LNCaP clone FGC (cell line): Measurements from ENCODE around the gene FCAMR.
A peak's percentile ranks its signal among the peaks of the same experiment; 100 is the strongest.

Source experiments
- DNase-seq: peaks from one replicate; pipeline ENCODE4 v3.0.0-alpha.2; 2011; ENCODE audit warnings: low read depth
- H3K4me3 ChIP-seq: 2 replicates; pipeline ENCODE4 v1.5.1; 2011; ENCODE audit warnings: mild to moderate bottlenecking, low read depth, low read length, control low read depth
- TF ChIP-seq, protein P1 (sequence below): IDR thresholded peaks from 2 replicates; pipeline ENCODE4 v1.5.1; 2012; ENCODE audit warnings: mild to moderate bottlenecking; ENCODE audit not compliant: control insufficient read depth, insufficient read depth; ENCODE audit errors: extremely low read depth

FCAMR gene

DNA sequence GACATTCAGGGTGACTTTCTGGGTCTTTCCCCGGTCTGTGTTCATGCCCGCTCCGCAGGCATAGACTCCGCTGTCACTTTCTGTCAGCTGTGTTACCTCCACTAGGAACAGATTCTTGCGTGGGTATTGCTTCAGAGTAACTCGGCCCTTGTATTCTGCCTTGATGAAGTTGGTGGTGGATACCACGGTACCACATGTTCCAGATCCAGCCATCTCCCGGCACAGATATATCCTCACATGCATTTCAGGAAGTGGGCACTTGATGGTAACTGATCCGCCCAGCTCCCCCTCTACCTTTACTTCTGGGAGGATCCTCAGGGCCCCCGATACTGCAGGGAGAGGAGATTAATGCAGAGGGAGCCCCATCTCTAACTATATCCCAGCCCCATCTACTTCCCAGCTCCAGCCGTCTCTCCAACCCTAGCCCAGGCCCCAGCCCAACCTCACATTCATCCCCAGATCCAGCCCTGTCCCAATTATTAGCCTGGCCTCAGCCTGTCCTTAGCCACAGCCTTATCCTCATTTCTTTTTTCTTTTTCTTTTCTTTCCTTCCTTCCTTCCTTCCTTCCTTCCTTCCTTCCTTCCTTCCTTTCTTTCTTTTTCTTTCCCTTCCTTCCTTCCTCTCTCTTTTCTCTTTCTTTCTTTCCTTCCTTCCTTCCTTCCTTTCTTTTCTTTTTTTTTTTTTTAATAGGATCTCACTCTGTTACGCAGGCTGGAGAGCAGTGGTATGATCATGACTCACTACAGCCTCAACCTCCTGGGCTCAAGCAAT lies 56.3 kb downstream of the FCAMR start:
- TF ChIP-seq, protein P1, sequence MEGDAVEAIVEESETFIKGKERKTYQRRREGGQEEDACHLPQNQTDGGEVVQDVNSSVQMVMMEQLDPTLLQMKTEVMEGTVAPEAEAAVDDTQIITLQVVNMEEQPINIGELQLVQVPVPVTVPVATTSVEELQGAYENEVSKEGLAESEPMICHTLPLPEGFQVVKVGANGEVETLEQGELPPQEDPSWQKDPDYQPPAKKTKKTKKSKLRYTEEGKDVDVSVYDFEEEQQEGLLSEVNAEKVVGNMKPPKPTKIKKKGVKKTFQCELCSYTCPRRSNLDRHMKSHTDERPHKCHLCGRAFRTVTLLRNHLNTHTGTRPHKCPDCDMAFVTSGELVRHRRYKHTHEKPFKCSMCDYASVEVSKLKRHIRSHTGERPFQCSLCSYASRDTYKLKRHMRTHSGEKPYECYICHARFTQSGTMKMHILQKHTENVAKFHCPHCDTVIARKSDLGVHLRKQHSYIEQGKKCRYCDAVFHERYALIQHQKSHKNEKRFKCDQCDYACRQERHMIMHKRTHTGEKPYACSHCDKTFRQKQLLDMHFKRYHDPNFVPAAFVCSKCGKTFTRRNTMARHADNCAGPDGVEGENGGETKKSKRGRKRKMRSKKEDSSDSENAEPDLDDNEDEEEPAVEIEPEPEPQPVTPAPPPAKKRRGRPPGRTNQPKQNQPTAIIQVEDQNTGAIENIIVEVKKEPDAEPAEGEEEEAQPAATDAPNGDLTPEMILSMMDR, result no peak
- no peak for DNase-seq
- no peak overlapping the region for H3K4me3 ChIP-seq

DNA sequence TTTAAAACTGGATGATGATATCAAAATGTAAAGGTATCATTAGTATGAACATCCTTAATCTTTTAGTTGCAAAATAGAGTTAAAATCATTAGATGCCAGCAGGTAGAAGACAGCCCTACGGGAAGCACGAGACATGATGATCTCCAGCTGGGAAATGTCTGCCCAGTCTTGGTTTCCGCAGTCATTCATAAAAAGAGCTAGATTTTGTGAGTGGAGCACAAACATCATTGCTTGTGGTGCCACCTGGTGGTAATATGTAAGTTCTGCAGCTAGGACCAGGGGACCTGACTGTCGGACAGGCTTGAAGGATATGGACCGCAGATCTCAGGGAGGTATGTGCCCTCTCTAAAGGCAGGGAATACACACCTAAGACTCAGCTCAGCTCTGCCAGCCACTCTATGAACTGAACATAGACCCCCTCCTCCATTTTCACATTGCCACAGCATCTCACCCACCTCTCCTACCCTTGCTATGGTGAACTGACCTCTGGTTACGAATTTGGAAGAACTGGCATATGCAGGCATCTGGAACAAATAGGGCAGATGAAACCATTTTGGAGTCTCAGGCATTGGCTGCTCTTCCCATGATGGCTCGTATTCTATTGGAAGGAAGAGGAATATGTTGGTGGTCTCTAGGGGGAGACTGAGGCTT lies 57.7 kb downstream of the FCAMR start:
- TF ChIP-seq, protein P1, result peak; percentile 96
- H3K4me3 ChIP-seq, result no peak overlapping the region
- peak; percentile 60 for DNase-seq

DNA sequence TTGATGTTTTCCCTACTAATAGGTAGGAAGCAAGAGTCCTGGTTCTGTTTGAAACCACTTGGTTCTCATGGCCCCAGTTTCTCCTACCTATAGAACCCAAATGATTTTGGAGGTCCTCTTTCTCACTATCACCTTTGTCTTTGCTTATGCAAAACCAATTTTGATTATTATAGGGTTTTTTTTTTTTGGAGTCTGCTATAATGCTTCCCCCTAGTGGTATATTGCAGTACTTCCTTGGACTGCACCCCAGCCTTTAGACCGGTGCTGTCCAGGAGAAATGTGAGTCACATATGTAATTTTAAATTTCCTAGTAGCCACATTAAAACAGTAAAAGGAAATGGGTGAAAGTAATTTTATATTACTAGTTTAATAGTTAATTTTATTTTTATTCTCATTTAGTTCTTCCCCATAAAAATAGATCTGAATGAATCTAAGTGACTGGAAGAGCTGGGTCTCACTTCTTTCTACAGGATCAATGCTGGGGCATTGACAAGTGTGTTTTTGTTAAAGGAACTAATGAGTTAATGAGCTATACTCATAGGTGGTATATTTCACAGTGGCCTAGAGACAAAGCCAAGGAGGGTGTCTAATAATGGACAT lies 59.1 kb downstream of the FCAMR start:
- no peak for DNase-seq
- no peak overlapping the region for H3K4me3 ChIP-seq
- TF ChIP-seq, protein P1, result peak; percentile 63

- no peak for DNase-seq
- TF ChIP-seq, protein P1, result no peak
These were observed 60.4 kb downstream of the FCAMR start for GRCh38 chr1:206909883-206910318.

DNA sequence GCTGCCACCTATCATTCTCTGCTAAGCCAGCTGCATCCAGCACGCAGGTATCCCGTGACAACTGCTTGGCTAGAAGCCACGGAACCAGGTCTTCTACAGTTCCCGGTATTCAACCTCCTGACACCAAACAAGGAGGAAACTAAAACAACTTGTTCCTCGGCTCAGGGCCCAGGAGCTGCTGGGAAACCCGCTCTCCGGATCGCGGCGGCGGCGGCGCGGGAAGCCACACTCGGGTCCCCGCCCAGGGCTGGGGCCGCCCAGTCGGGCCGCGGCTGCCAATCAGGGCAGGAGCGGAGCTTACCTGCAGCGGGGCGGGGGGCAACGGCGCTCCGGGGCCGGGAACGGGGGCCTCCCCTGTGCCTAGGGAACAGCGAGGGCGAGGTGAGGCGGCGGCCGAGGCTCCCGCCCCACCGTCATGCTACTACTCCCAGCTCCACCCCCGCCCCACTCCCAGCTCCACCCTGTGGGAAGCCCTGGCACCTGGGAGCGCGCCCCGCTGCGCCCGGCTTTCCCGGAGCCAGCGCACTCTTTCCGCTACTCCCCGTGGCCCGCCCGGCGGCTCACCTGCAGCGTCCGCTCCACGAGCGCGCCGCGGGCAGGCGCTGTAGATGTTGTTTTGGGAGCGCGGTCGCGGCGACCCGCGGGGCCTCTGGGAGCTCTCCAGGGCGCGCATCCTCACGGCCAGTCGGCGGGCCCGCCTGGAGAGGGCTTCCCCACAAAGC lies 60.9 kb downstream of the FCAMR start:
- peak; percentile 92 for DNase-seq
- TF ChIP-seq, protein P1, result peak; percentile 11; the same call in 1 of the 2 replicates
- H3K4me3 ChIP-seq, result peak overlapping the region; percentile 50

More at GRCh38 chr1:206909883-206910318, 60.4 kb downstream of the FCAMR start:
- peak overlapping the region; percentile 50 for H3K4me3 ChIP-seq

GRCh38 chr1:206908038-206908437 lies 62.2 kb downstream of the FCAMR start:
- H3K4me3 ChIP-seq, result no peak overlapping the region
- no peak for DNase-seq
- TF ChIP-seq, protein P1, result no peak
